HG03097 (cell line): ENCODE results near the gene ZMIZ2.
"Not testable (repeated sequence)": the region's sequence is repeated elsewhere in the genome, so short reads cannot be mapped to it uniquely, and the experiment has no call there.

Source experiments
- ATAC-seq: cut with Tn5 transposase; IDR thresholded peaks from one replicate; pipeline ENCODE4 v1.9.1; 2021; ENCODE audit not compliant: unreplicated experiment, low FRiP score

The ZMIZ2 gene

GRCh38 chr7:44727158-44727936, 21.3 kb upstream of the ZMIZ2 start:
- ATAC-seq = no peak

GRCh38 chr7:44727937-44728262, 20.7 kb upstream of the ZMIZ2 start:
- no peak for ATAC-seq

- no peak for ATAC-seq
Observed at GRCh38 chr7:44729949-44730590, 18.6 kb upstream of the ZMIZ2 start.

GRCh38 chr7:44732971-44733370, 15.7 kb upstream of the ZMIZ2 start:
- not testable (repeated sequence) for ATAC-seq

GRCh38 chr7:44733708-44734481, 14.8 kb upstream of the ZMIZ2 start:
- no peak for ATAC-seq

GRCh38 chr7:44735403-44736165, 13.1 kb upstream of the ZMIZ2 start:
- peak; percentile 64 for ATAC-seq

GRCh38 chr7:44736896-44737295, 11.8 kb upstream of the ZMIZ2 start:
- no peak for ATAC-seq

GRCh38 chr7:44738051-44738723, 10.5 kb upstream of the ZMIZ2 start:
- no peak for ATAC-seq

GRCh38 chr7:44738876-44739665, 9.6 kb upstream of the ZMIZ2 start:
- no peak for ATAC-seq

GRCh38 chr7:44740055-44740454, 8.6 kb upstream of the ZMIZ2 start:
- ATAC-seq = no peak

- no peak for ATAC-seq
Observed at GRCh38 chr7:44743750-44744149, 4.9 kb upstream of the ZMIZ2 start.

GRCh38 chr7:44748948-44749731, 493 bp downstream of the ZMIZ2 start:
- ATAC-seq = peak; percentile 11

GRCh38 chr7:44749992-44750391, 1.3 kb downstream of the ZMIZ2 start:
- no peak for ATAC-seq

GRCh38 chr7:44750424-44750823, 1.8 kb downstream of the ZMIZ2 start:
- ATAC-seq = no peak

- peak; percentile 41 for ATAC-seq
Observed at GRCh38 chr7:44750921-44751571, 2.4 kb downstream of the ZMIZ2 start.

GRCh38 chr7:44752822-44753221, 4.2 kb downstream of the ZMIZ2 start:
- no peak for ATAC-seq

GRCh38 chr7:44754802-44755697, 6.4 kb downstream of the ZMIZ2 start:
- ATAC-seq = no peak
